ENCODE measurements around the gene ZBTB4. TPM values are rescaled to one million over a fixed set of nuclear protein-coding genes. Genes with fewer than 3 reads are reported as not detected.

Gene ZBTB4
- total RNA-seq, 1 donor from 2014 or later: 34.5 TPM

DNA sequence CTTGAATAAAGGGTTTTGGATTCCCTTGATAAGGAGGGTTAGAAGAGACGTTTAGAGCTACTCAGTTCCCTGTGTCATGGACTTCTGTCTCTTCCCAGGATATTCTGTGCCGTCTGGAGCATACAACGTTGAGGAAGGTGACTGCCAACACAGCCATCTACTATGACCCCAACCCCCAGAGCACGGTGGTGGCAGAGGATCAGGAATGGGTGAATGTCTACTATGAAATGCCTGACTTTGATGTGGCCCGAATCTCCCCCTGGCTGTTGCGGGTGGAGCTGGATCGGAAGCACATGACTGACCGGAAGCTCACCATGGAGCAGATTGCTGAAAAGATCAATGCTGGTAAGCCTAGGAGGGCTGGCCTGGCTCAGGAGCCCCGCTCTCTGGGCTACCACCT is 29.4 kb upstream of the ZBTB4 start:
- no peaks in the 10 kb centered on the region for H3K9me3 Mint-ChIP-seq
- DNase-seq (ENCODE audit: extremely low spot score, unreplicated experiment): no peak
- H3K27me3 Mint-ChIP-seq: no peaks in the 10 kb centered on the region
- H3K4me3 Mint-ChIP-seq: no peak overlapping the region
- TF ChIP-seq, protein P1, sequence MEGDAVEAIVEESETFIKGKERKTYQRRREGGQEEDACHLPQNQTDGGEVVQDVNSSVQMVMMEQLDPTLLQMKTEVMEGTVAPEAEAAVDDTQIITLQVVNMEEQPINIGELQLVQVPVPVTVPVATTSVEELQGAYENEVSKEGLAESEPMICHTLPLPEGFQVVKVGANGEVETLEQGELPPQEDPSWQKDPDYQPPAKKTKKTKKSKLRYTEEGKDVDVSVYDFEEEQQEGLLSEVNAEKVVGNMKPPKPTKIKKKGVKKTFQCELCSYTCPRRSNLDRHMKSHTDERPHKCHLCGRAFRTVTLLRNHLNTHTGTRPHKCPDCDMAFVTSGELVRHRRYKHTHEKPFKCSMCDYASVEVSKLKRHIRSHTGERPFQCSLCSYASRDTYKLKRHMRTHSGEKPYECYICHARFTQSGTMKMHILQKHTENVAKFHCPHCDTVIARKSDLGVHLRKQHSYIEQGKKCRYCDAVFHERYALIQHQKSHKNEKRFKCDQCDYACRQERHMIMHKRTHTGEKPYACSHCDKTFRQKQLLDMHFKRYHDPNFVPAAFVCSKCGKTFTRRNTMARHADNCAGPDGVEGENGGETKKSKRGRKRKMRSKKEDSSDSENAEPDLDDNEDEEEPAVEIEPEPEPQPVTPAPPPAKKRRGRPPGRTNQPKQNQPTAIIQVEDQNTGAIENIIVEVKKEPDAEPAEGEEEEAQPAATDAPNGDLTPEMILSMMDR (conservative IDR thresholded peaks at IDR 0.05): no peak
- H3K4me1 Mint-ChIP-seq (ENCODE audit: unreplicated experiment): no peaks in the 10 kb centered on the region
- H3K27ac Mint-ChIP-seq: no peak overlapping the region
- H3K36me3 Mint-ChIP-seq: peaks cover 30% of the 10 kb centered on the region

DNA sequence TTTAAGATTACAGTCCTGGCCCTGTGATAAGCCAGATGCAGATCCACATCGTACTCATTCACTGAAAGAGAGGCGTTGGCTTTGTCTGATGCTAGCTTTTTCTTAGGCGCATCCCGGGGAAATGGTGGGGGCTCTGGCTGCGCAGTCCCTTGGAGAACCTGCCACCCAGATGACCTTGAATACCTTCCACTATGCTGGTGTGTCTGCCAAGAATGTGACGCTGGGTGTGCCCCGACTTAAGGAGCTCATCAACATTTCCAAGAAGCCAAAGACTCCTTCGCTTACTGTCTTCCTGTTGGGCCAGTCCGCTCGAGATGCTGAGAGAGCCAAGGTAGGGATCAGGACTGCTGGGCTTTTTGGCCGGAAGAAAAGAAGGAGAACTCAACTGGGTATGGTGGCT is 28.7 kb upstream of the ZBTB4 start:
- H3K27me3 Mint-ChIP-seq: no peaks in the 10 kb centered on the region
- TF ChIP-seq, protein P1 (conservative IDR thresholded peaks at IDR 0.05): no peak
- no peaks in the 10 kb centered on the region for H3K4me1 Mint-ChIP-seq (ENCODE audit: unreplicated experiment)
- DNase-seq (ENCODE audit: extremely low spot score, unreplicated experiment): no peak
- no peak overlapping the region for H3K4me3 Mint-ChIP-seq
- peak overlapping the region; percentile 70 for H3K27ac Mint-ChIP-seq
- no peaks in the 10 kb centered on the region for H3K9me3 Mint-ChIP-seq
- H3K36me3 Mint-ChIP-seq: peaks cover 35% of the 10 kb centered on the region

DNA sequence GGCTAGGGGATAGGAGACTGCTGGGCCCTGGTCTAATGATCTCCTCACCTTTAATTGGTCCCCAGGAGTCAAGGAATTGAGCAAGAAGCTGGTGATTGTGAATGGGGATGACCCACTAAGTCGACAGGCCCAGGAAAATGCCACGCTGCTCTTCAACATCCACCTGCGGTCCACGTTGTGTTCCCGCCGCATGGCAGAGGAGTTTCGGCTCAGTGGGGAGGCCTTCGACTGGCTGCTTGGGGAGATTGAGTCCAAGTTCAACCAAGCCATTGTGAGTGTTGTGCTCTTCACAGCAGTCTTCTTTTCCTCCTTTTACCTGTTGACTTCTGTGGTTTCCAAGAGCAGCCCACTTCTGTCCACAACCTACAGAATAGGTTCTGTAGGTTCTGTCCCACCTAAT is 24.1 kb upstream of the ZBTB4 start:
- Mint-ChIP-seq H3K27me3 (no peaks in the 10 kb centered on the region), H3K4me1 (ENCODE audit: unreplicated experiment) (no peaks in the 10 kb centered on the region), H3K9me3 (no peaks in the 10 kb centered on the region), H3K36me3 (peaks cover 47% of the 10 kb centered on the region), H3K4me3 (no peak overlapping the region), H3K27ac (peak overlapping the region; percentile 57)
- TF ChIP-seq, protein P1 (conservative IDR thresholded peaks at IDR 0.05): no peak
- no peak for DNase-seq (ENCODE audit: extremely low spot score, unreplicated experiment)

DNA sequence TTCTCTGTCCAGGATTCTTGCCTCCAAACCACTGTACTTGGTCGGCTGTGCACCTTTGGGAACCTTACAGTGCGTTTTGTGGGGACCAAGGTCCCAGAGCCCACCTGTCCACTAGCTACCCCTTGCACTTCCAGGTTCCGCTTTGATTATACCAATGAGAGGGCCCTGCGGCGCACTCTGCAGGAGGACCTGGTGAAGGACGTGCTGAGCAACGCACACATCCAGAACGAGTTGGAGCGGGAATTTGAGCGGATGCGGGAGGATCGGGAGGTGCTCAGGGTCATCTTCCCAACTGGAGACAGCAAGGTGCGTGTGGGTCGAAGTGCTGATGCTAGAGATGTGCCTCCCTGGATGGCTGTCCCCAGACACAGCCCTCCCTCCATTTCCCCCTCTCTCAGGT is 23.6 kb upstream of the ZBTB4 start:
- Mint-ChIP-seq H3K27me3 (no peaks in the 10 kb centered on the region), H3K4me3 (no peak overlapping the region), H3K4me1 (ENCODE audit: unreplicated experiment) (no peaks in the 10 kb centered on the region), H3K27ac (no peak overlapping the region), H3K9me3 (no peaks in the 10 kb centered on the region), H3K36me3 (peaks cover 43% of the 10 kb centered on the region)
- TF ChIP-seq, protein P1 (conservative IDR thresholded peaks at IDR 0.05): peak; percentile 54
- DNase-seq (ENCODE audit: extremely low spot score, unreplicated experiment): no peak

DNA sequence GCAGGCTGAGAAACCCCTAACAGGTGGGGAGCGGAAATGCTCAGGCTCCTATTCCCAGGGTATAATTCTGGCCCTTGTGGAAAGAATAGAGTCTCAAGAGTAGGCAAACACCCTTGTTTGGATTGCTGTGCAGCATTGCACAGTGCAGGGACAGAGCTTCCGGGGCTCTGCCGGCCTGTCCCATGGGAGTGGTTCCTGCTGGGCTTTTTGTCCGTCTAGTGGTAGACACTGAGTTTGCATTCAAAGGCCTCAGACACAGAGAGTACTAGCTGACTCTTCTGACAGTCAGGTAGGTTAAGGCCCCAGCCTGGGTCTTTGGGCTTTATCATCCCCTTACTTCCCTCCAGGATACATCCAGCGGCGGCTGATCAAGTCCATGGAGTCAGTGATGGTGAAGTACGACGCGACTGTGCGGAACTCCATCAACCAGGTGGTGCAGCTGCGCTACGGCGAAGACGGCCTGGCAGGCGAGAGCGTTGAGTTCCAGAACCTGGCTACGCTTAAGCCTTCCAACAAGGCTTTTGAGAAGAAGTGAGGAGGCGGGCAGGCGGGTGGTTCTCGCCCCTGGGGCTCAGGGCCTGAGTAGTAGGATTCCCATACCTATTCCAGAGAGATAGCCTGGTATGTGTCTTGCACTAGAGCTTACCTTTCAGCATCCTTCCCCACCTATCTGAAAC is 22.9 kb upstream of the ZBTB4 start:
- H3K27ac Mint-ChIP-seq: peak overlapping the region; percentile 58
- DNase-seq (ENCODE audit: extremely low spot score, unreplicated experiment): no peak
- H3K9me3 Mint-ChIP-seq: no peaks in the 10 kb centered on the region
- H3K4me3 Mint-ChIP-seq: no peak overlapping the region
- H3K4me1 Mint-ChIP-seq (ENCODE audit: unreplicated experiment): no peaks in the 10 kb centered on the region
- peaks cover 41% of the 10 kb centered on the region for H3K36me3 Mint-ChIP-seq
- TF ChIP-seq, protein P1 (conservative IDR thresholded peaks at IDR 0.05): no peak
- H3K27me3 Mint-ChIP-seq: no peaks in the 10 kb centered on the region
